H1 (cell line): ENCODE measurements around the gene SLC43A2. TPM values are rescaled to one million over a fixed set of nuclear protein-coding genes. Genes with fewer than 3 reads are reported as not detected.

Experiments
- CTCF ChIA-PET: fragments of 300-600 bp; sonication (Branson Sonifier 250); formaldehyde crosslinking; loops from one replicate; lab custom pipeline; 2021; ENCODE audit not compliant: partially characterized antibody; lab: Charles Lee
- POLR2A ChIA-PET: fragments of 300-600 bp; sonication (Branson Sonifier 250); formaldehyde crosslinking; loops from one replicate; lab custom pipeline; 2021; ENCODE audit warnings: inconsistent platforms; ENCODE audit not compliant: partially characterized antibody; lab: Charles Lee
- DNase-seq, 2 experiments: peaks; one replicate each; pipeline versions ENCODE4 v3.0.0 to v3.0.0-alpha.2; 2010 to 2022; ENCODE audit warnings: low spot score in 2 of 2, low read depth in 1 of 2, mixed read lengths in 1 of 2
- FAIRE-seq: peaks from 2 replicates; lab custom pipeline; 2011; peaks lifted over from hg19 to GRCh38; lab: Jason Lieb, UNC
- H2AFZ ChIP-seq: 2 replicates; pipeline ENCODE4 v1.8.1; 2012; ENCODE audit warnings: low read length, inconsistent platforms
- H2AK5ac ChIP-seq: 2 replicates; pipeline ENCODE4 v1.6.1; 2013; ENCODE audit warnings: low read depth, low read length
- H2BK120ac ChIP-seq: replicated peaks from 2 replicates; pipeline ENCODE3; 2013; ENCODE audit warnings: low read depth, low read length, inconsistent platforms
- H2BK12ac ChIP-seq: 2 replicates; pipeline ENCODE4 v1.6.1; 2013; ENCODE audit warnings: low read depth, low read length
- H2BK15ac ChIP-seq: 2 replicates; pipeline ENCODE4 v1.6.1; 2013; ENCODE audit warnings: low read length
- H2BK20ac ChIP-seq: 2 replicates; pipeline ENCODE4 v1.6.1; 2013; ENCODE audit warnings: low read length
- H2BK5ac ChIP-seq: 2 replicates; pipeline ENCODE4 v1.6.1; 2013; ENCODE audit warnings: low read depth, low read length
- H3K14ac ChIP-seq: 2 replicates; pipeline ENCODE4 v1.6.1; 2013; ENCODE audit warnings: inconsistent platforms; ENCODE audit not compliant: insufficient read length
- H3K18ac ChIP-seq: 2 replicates; pipeline ENCODE4 v1.6.1; 2013; ENCODE audit warnings: low read length; ENCODE audit errors: extremely low read depth
- H3K23ac ChIP-seq: 2 replicates; pipeline ENCODE4 v1.6.1; 2013; ENCODE audit warnings: inconsistent platforms; ENCODE audit not compliant: insufficient read length
- H3K23me2 ChIP-seq: 2 replicates; pipeline ENCODE4 v1.6.1; 2013; ENCODE audit warnings: low read depth, low read length
- H3K27ac ChIP-seq: 2 replicates; pipeline ENCODE4 v1.6.1; 2011; ENCODE audit warnings: low read depth, low read length, inconsistent platforms
- H3K27me3 ChIP-seq, 4 experiments: replicated peaks in 1 of 4; 1 replicate in 1 of 4; 2 replicates in 3 of 4; pipeline versions ENCODE4 v1.6.1 to v1.8.1; 2011 to 2013; ENCODE audit warnings: low read length in 3 of 4, mild to moderate bottlenecking in 3 of 4, inconsistent platforms in 2 of 4, mixed read lengths in 2 of 4, moderate library complexity in 1 of 4; ENCODE audit not compliant: control insufficient read depth in 3 of 4, insufficient read depth in 3 of 4; ENCODE audit errors: extremely low read depth in 1 of 4
- H3K36me3 ChIP-seq, 4 experiments: 2 replicates each; pipeline versions ENCODE4 v1.6.1 to v1.8.1; 2011 to 2013; ENCODE audit warnings: mild to moderate bottlenecking in 4 of 4, low read length in 3 of 4, moderate library complexity in 2 of 4, control low read depth in 1 of 4, inconsistent platforms in 1 of 4; ENCODE audit not compliant: insufficient read depth in 4 of 4, control insufficient read depth in 2 of 4
- H3K4ac ChIP-seq: replicated peaks from 2 replicates; pipeline ENCODE3; 2013; ENCODE audit warnings: low read length, low read depth, mixed read lengths, inconsistent platforms; ENCODE audit not compliant: insufficient read length
- H3K4me1 ChIP-seq, 4 experiments: replicated peaks in 1 of 4; 1 replicate in 1 of 4; 2 replicates in 3 of 4; pipeline versions ENCODE4 v1.6.1 to v1.8.1; 2011 to 2013; ENCODE audit warnings: low read length in 3 of 4, inconsistent platforms in 2 of 4, mixed read lengths in 1 of 4; ENCODE audit not compliant: insufficient read depth in 4 of 4, control insufficient read depth in 3 of 4
- H3K4me2 ChIP-seq, 2 experiments: 2 replicates each; pipeline versions ENCODE4 v1.6.1 to v1.8.1; 2011 to 2013; ENCODE audit warnings: low read depth in 2 of 2, low read length in 2 of 2, control low read depth in 1 of 2, inconsistent platforms in 1 of 2, mild to moderate bottlenecking in 1 of 2; ENCODE audit not compliant: insufficient read depth in 1 of 2
- H3K4me3 ChIP-seq, 4 experiments: fragments of 200-600, 300-600 bp in 1 of 4; sonication (generic), shearing (Covaris generic), sonication (Bioruptor Twin) in 1 of 4; 2 replicates each; pipeline versions ENCODE4 v1.5.1 to v1.8.1; 2011 to 2016; ENCODE audit warnings: low read length in 4 of 4, low read depth in 3 of 4, control low read depth in 2 of 4, inconsistent platforms in 2 of 4, mild to moderate bottlenecking in 2 of 4, mixed read lengths in 1 of 4, moderate library complexity in 1 of 4; ENCODE audit not compliant: insufficient read depth in 2 of 4; ENCODE audit errors: extremely low read depth in 1 of 4
- H3K56ac ChIP-seq: replicated peaks from 2 replicates; pipeline ENCODE3; 2013; ENCODE audit warnings: low read depth, mild to moderate bottlenecking, mixed read lengths, low read length, inconsistent platforms; ENCODE audit not compliant: insufficient read length
- H3K79me1 ChIP-seq: 2 replicates; pipeline ENCODE4 v1.6.1; 2013; ENCODE audit warnings: low read depth, low read length, control low read depth
- H3K79me2 ChIP-seq, 2 experiments: 2 replicates each; pipeline versions ENCODE4 v1.6.1 to v1.8.1; 2012 to 2013; ENCODE audit warnings: low read length in 2 of 2, mild to moderate bottlenecking in 2 of 2, inconsistent platforms in 1 of 2; ENCODE audit not compliant: insufficient read depth in 2 of 2, control insufficient read depth in 1 of 2
- H3K9ac ChIP-seq, 4 experiments: replicated peaks in 1 of 4; 1 replicate in 1 of 4; 2 replicates in 3 of 4; pipeline versions ENCODE4 v1.6.1 to v1.8.1; 2011 to 2013; ENCODE audit warnings: low read depth in 3 of 4, low read length in 3 of 4, control low read depth in 2 of 4, mild to moderate bottlenecking in 2 of 4, moderate library complexity in 2 of 4, inconsistent platforms in 1 of 4; ENCODE audit errors: extremely low read depth in 1 of 4
- H3K9me3 ChIP-seq, 2 experiments: 2 replicates each; pipeline versions ENCODE4 v1.6.1 to v1.8.1; 2012 to 2013; ENCODE audit warnings: mild to moderate bottlenecking in 2 of 2, moderate library complexity in 2 of 2, control low read depth in 1 of 2, inconsistent platforms in 1 of 2, low read depth in 1 of 2, low read length in 1 of 2, mixed read lengths in 1 of 2; ENCODE audit not compliant: insufficient read depth in 2 of 2
- H4K20me1 ChIP-seq, 2 experiments: replicated peaks in 1 of 2; 2 replicates each; pipeline versions ENCODE3 to v1.8.1; 2011 to 2013; ENCODE audit warnings: inconsistent platforms in 2 of 2, low read length in 2 of 2, mild to moderate bottlenecking in 1 of 2; ENCODE audit not compliant: insufficient read depth in 2 of 2, control insufficient read depth in 1 of 2
- H4K5ac ChIP-seq: 2 replicates; pipeline ENCODE4 v1.6.1; 2013; ENCODE audit warnings: low read length, low read depth, mixed read lengths, inconsistent platforms; ENCODE audit not compliant: insufficient read length
- H4K8ac ChIP-seq: 2 replicates; pipeline ENCODE4 v1.8.0; 2013; ENCODE audit warnings: mild to moderate bottlenecking, moderate library complexity, low read length, inconsistent platforms; ENCODE audit not compliant: insufficient read depth; ENCODE audit errors: extremely low read depth
- H4K91ac ChIP-seq: replicated peaks from 2 replicates; pipeline ENCODE3; 2013; ENCODE audit warnings: low read length, mixed read lengths, inconsistent platforms; ENCODE audit not compliant: insufficient read length
- CREB1 ChIP-seq: IDR thresholded peaks from 2 replicates; pipeline ENCODE4 v1.6.1; 2012; ENCODE audit warnings: inconsistent platforms
- GTF2F1 ChIP-seq: IDR thresholded peaks from 2 replicates; pipeline ENCODE4 v1.6.1; 2012; ENCODE audit warnings: low read depth, low read length, improper control_type of control experiment, borderline replicate concordance
- HDAC6 ChIP-seq: IDR thresholded peaks from one replicate; pipeline ENCODE4 v1.7.1; 2012; ENCODE audit warnings: low read depth, mild to moderate bottlenecking, inconsistent platforms, low read length, moderate library complexity
- NRF1 ChIP-seq: IDR thresholded peaks from 2 replicates; pipeline ENCODE4 v1.6.1; 2011; ENCODE audit warnings: mild to moderate bottlenecking, low read depth, low read length, improper control_type of control experiment
- POLR2A ChIP-seq, 2 experiments: IDR thresholded peaks; 1 replicate in 1 of 2; 2 replicates in 1 of 2; pipeline ENCODE4 v1.6.1; 2011; ENCODE audit warnings: low read depth in 2 of 2, low read length in 2 of 2, mild to moderate bottlenecking in 2 of 2; ENCODE audit errors: control extremely low read depth in 1 of 2
- POU5F1 ChIP-seq: IDR thresholded peaks from 2 replicates; pipeline ENCODE4 v1.6.1; 2011; ENCODE audit warnings: low read depth, mild to moderate bottlenecking, low read length, moderate library complexity
- SIN3A ChIP-seq, 2 experiments: IDR thresholded peaks in 1 of 2; conservative IDR thresholded peaks in 1 of 2; 2 replicates each; pipeline ENCODE4 v1.6.1; 2011 to 2012; ENCODE audit warnings: low read length in 2 of 2, improper control_type of control experiment in 1 of 2, low read depth in 1 of 2, mild to moderate bottlenecking in 1 of 2
- WGBS, 2 experiments: shearing (Covaris generic) in 1 of 2; methylation state at CpG; one replicate each; pipeline versions ENCODE4 v1.1.6 to v1.1.7; 2013 to 2015; ENCODE audit warnings: low lambda C conversion rate in 2 of 2, mixed read lengths in 2 of 2, inconsistent platforms in 1 of 2, low coverage in 1 of 2, missing lambda C conversion rate in 1 of 2; ENCODE audit not compliant: insufficient replicate concordance in 2 of 2, insufficient coverage in 1 of 2, insufficient read length in 1 of 2; ENCODE audit errors: extremely low coverage in 1 of 2, missing lambda C conversion rate in 1 of 2; 5-methylcytosine and 5-hydroxymethylcytosine counted together
- polyA plus RNA-seq, 7 experiments: library from polyadenylated mRNA; depleted of rRNA in 3 of 7; stranded (reverse) in 5 of 7; unstranded in 2 of 7; fragments of >200 nt in 5 of 7; fragments of 200-250 nt in 2 of 7; gene quantifications; 1 replicate in 5 of 7; 2 replicates in 1 of 7; 4 replicates in 1 of 7; pipeline versions ENCODE4 v1.2.1 to v1.2.3, GENCODE V29; 2011 to 2013; ENCODE audit warnings: missing spikeins in 2 of 7, mixed read lengths in 2 of 7
- total RNA-seq: library from RNA; stranded (reverse); fragmentation: NEBNext Ultra II Directional; extraction: Animal tissue kit (Norgen Biotek cat#: 25700); gene quantifications from 2 replicates; pipeline ENCODE4 v1.2.1, GENCODE V29; 2021
- TF ChIP-seq, protein P1 (sequence below), 3 experiments: IDR thresholded peaks; 1 replicate in 2 of 3; 2 replicates in 1 of 3; pipeline versions ENCODE4 v1.5.1 to v1.6.1; 2011; ENCODE audit warnings: low read length in 3 of 3, mild to moderate bottlenecking in 3 of 3, inconsistent platforms in 2 of 3, low read depth in 1 of 3, moderate library complexity in 1 of 3; ENCODE audit not compliant: insufficient read depth in 1 of 3; ENCODE audit errors: control extremely low read depth in 1 of 3
- TF ChIP-seq, protein P2 (sequence below): IDR thresholded peaks from 2 replicates; pipeline ENCODE4 v1.6.1; 2012; ENCODE audit warnings: low read length, inconsistent platforms

Gene SLC43A2
- total and polyA plus RNA-seq, 2 of the 8 experiments (the other 6 are each of a cell fraction or from before 2014, with no cell fraction given), result 6.6 to 10.5 TPM

GRCh38 chr17:1545618-1546017 lies 83.0 kb downstream of the SLC43A2 start:
- H3K9me3 ChIP-seq, result no peaks in the 10 kb centered on the region
- H3K4me1 ChIP-seq, result no peaks in the 10 kb centered on the region
- no peak overlapping the region for H2AFZ ChIP-seq
- H2BK120ac ChIP-seq, result no peak overlapping the region
- no peaks in the 10 kb centered on the region; a peak in 1 of 7 replicates for H3K27me3 ChIP-seq
- H2BK15ac ChIP-seq, result no peak overlapping the region
- FAIRE-seq (no peak), DNase-seq (no peak)
- no peak overlapping the region for H3K4me3 ChIP-seq
- ChIA-PET POLR2A (interaction anchor here (1.1 kb wide), 1 partner anchor 129 kb away, joined by 3 read pairs; no protein-coding TSS in a partner anchor), CTCF (interaction anchor here (1.6 kb wide), 1 partner anchor 13 kb away, joined by 5 read pairs; no protein-coding TSS in a partner anchor)
- no peak overlapping the region for H3K23ac ChIP-seq
- no peak overlapping the region for H3K14ac ChIP-seq
- H3K79me2 ChIP-seq, result no peaks in the 10 kb centered on the region
- no peak overlapping the region for H2AK5ac ChIP-seq
- H2BK20ac ChIP-seq, result no peak overlapping the region
- no peak overlapping the region for H3K56ac ChIP-seq
- WGBS, 2 experiments, result 93% methylated on average over 8 of the region's 9 CpGs; no CpG with 5 or more reads in 1 of the 2 experiments
- H3K23me2 ChIP-seq, result no peaks in the 10 kb centered on the region
- no peak overlapping the region for H3K4ac ChIP-seq
- no peak overlapping the region for H4K91ac ChIP-seq
- H3K79me1 ChIP-seq, result peaks cover 4% of the 10 kb centered on the region
- H3K18ac ChIP-seq, result no peak overlapping the region
- no peak overlapping the region for H2BK12ac ChIP-seq
- H2BK5ac ChIP-seq, result no peak overlapping the region
- H3K9ac ChIP-seq, result no peak overlapping the region
- no peak overlapping the region for H4K5ac ChIP-seq
- no peak overlapping the region for H3K27ac ChIP-seq
- peaks cover 5 to 24% (median 11%) of the 10 kb centered on the region in 4 experiments; a peak in 7 of 8 replicates for H3K36me3 ChIP-seq
- H4K20me1 ChIP-seq, result peaks cover 3% of the 10 kb centered on the region in 2 experiments
- no peak overlapping the region for H3K4me2 ChIP-seq
- H4K8ac ChIP-seq, result no peak overlapping the region
- TF ChIP-seq HDAC6 (no peak), POLR2A (IDR thresholded peaks at IDR 0.05; ENCODE audit: control extremely low read depth in 1 of 2, low read depth in 2 of 2, low read length in 2 of 2) (no peak), SIN3A (conservative IDR thresholded peaks at IDR 0.05 in 1 of 2, IDR thresholded peaks at IDR 0.05 in 1 of 2; ENCODE audit: low read depth in 1 of 2, low read length in 2 of 2) (no peak), NRF1 (no peak), CREB1 (no peak), GTF2F1 (no peak), POU5F1 (no peak)
- TF ChIP-seq, protein P1, sequence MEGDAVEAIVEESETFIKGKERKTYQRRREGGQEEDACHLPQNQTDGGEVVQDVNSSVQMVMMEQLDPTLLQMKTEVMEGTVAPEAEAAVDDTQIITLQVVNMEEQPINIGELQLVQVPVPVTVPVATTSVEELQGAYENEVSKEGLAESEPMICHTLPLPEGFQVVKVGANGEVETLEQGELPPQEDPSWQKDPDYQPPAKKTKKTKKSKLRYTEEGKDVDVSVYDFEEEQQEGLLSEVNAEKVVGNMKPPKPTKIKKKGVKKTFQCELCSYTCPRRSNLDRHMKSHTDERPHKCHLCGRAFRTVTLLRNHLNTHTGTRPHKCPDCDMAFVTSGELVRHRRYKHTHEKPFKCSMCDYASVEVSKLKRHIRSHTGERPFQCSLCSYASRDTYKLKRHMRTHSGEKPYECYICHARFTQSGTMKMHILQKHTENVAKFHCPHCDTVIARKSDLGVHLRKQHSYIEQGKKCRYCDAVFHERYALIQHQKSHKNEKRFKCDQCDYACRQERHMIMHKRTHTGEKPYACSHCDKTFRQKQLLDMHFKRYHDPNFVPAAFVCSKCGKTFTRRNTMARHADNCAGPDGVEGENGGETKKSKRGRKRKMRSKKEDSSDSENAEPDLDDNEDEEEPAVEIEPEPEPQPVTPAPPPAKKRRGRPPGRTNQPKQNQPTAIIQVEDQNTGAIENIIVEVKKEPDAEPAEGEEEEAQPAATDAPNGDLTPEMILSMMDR (IDR thresholded peaks at IDR 0.05; ENCODE audit: control extremely low read depth in 1 of 3, insufficient read depth in 1 of 3, low read depth in 1 of 3, low read length in 3 of 3), result no peak
- TF ChIP-seq, protein P2, sequence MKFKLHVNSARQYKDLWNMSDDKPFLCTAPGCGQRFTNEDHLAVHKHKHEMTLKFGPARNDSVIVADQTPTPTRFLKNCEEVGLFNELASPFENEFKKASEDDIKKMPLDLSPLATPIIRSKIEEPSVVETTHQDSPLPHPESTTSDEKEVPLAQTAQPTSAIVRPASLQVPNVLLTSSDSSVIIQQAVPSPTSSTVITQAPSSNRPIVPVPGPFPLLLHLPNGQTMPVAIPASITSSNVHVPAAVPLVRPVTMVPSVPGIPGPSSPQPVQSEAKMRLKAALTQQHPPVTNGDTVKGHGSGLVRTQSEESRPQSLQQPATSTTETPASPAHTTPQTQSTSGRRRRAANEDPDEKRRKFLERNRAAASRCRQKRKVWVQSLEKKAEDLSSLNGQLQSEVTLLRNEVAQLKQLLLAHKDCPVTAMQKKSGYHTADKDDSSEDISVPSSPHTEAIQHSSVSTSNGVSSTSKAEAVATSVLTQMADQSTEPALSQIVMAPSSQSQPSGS, result no peak
